Panc1 (cell line): Measurements from ENCODE around the gene SUV39H1.

Experiments
- POLR2AphosphoS5 ChIP-seq: IDR thresholded peaks from 2 replicates; pipeline ENCODE4 v1.6.1; 2012; ENCODE audit warnings: mild to moderate bottlenecking, low read depth, low read length, moderate library complexity
- SIN3A ChIP-seq: IDR thresholded peaks from 2 replicates; pipeline ENCODE4 v1.6.1; 2012; ENCODE audit warnings: low read depth, mild to moderate bottlenecking, low read length, moderate library complexity, borderline replicate concordance; ENCODE audit not compliant: insufficient read depth
- TCF7L2 ChIP-seq: IDR thresholded peaks from 2 replicates; pipeline ENCODE4 v1.6.1; 2011; ENCODE audit warnings: mild to moderate bottlenecking, low read depth, low read length, inconsistent platforms
- TF ChIP-seq, protein P1 (sequence below): fragments of 450-650 bp; IDR thresholded peaks from 2 replicates; pipeline ENCODE4 v1.5.1; 2017; ENCODE audit warnings: mild to moderate bottlenecking
- TF ChIP-seq, protein P2 (sequence below), 2 experiments: IDR thresholded peaks; 2 replicates each; pipeline ENCODE4 v1.6.1; 2011 to 2012; ENCODE audit warnings: low read depth in 2 of 2, control low read depth in 1 of 2, low read length in 1 of 2, mild to moderate bottlenecking in 1 of 2, moderate library complexity in 1 of 2; ENCODE audit not compliant: insufficient read depth in 1 of 2

GRCh38 chrX:48666649-48667048 is 29.9 kb upstream of the SUV39H1 start:
- TF ChIP-seq, protein P1, sequence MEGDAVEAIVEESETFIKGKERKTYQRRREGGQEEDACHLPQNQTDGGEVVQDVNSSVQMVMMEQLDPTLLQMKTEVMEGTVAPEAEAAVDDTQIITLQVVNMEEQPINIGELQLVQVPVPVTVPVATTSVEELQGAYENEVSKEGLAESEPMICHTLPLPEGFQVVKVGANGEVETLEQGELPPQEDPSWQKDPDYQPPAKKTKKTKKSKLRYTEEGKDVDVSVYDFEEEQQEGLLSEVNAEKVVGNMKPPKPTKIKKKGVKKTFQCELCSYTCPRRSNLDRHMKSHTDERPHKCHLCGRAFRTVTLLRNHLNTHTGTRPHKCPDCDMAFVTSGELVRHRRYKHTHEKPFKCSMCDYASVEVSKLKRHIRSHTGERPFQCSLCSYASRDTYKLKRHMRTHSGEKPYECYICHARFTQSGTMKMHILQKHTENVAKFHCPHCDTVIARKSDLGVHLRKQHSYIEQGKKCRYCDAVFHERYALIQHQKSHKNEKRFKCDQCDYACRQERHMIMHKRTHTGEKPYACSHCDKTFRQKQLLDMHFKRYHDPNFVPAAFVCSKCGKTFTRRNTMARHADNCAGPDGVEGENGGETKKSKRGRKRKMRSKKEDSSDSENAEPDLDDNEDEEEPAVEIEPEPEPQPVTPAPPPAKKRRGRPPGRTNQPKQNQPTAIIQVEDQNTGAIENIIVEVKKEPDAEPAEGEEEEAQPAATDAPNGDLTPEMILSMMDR, result no peak
- TF ChIP-seq POLR2AphosphoS5, result no peak
- no peak for TF ChIP-seq TCF7L2
- TF ChIP-seq SIN3A, result no peak
- TF ChIP-seq, protein P2, sequence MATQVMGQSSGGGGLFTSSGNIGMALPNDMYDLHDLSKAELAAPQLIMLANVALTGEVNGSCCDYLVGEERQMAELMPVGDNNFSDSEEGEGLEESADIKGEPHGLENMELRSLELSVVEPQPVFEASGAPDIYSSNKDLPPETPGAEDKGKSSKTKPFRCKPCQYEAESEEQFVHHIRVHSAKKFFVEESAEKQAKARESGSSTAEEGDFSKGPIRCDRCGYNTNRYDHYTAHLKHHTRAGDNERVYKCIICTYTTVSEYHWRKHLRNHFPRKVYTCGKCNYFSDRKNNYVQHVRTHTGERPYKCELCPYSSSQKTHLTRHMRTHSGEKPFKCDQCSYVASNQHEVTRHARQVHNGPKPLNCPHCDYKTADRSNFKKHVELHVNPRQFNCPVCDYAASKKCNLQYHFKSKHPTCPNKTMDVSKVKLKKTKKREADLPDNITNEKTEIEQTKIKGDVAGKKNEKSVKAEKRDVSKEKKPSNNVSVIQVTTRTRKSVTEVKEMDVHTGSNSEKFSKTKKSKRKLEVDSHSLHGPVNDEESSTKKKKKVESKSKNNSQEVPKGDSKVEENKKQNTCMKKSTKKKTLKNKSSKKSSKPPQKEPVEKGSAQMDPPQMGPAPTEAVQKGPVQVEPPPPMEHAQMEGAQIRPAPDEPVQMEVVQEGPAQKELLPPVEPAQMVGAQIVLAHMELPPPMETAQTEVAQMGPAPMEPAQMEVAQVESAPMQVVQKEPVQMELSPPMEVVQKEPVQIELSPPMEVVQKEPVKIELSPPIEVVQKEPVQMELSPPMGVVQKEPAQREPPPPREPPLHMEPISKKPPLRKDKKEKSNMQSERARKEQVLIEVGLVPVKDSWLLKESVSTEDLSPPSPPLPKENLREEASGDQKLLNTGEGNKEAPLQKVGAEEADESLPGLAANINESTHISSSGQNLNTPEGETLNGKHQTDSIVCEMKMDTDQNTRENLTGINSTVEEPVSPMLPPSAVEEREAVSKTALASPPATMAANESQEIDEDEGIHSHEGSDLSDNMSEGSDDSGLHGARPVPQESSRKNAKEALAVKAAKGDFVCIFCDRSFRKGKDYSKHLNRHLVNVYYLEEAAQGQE (IDR thresholded peaks at IDR 0.05; ENCODE audit: insufficient read depth in 1 of 2, low read depth in 2 of 2, low read length in 1 of 2), result no peak
